ENCODE measurements around the gene EZH2.

EZH2 gene

GRCh38 chr7:148770004-148770403 lies 114.1 kb downstream of the EZH2 start:
- TF ChIP-seq SPI1 (IDR thresholded peaks at IDR 0.05; ENCODE audit: low read depth, low read length) (no peak), TAF1 (IDR thresholded peaks at IDR 0.05; ENCODE audit: low read depth, low read length) (no peak), POU2F2 (IDR thresholded peaks at IDR 0.05; ENCODE audit: low read depth, low read length) (no peak), POLR2A (IDR thresholded peaks at IDR 0.05; ENCODE audit: low read depth, low read length) (no peak), POLR2AphosphoS5 (IDR thresholded peaks at IDR 0.05; ENCODE audit: low read depth, low read length) (no peak), PAX5 (IDR thresholded peaks at IDR 0.05; ENCODE audit: insufficient read depth, low read length, severe bottlenecking) (no peak)
- FAIRE-seq, result peak; percentile 33
- DNase-seq (ENCODE audit: insufficient read length, low spot score), result no peak

- FAIRE-seq, result no peak
- DNase-seq (ENCODE audit: insufficient read length, low spot score), result no peak
- no peak for TF ChIP-seq POLR2AphosphoS5 (IDR thresholded peaks at IDR 0.05; ENCODE audit: low read depth, low read length)
- TF ChIP-seq TAF1 (IDR thresholded peaks at IDR 0.05; ENCODE audit: low read depth, low read length), result no peak
- no peak for TF ChIP-seq PAX5 (IDR thresholded peaks at IDR 0.05; ENCODE audit: insufficient read depth, low read length, severe bottlenecking)
- no peak for TF ChIP-seq POU2F2 (IDR thresholded peaks at IDR 0.05; ENCODE audit: low read depth, low read length)
- TF ChIP-seq SPI1 (IDR thresholded peaks at IDR 0.05; ENCODE audit: low read depth, low read length), result no peak
- TF ChIP-seq POLR2A (IDR thresholded peaks at IDR 0.05; ENCODE audit: low read depth, low read length), result no peak
Observed at GRCh38 chr7:148763622-148764021, 120.5 kb downstream of the EZH2 start.

- FAIRE-seq, result no peak
- DNase-seq (ENCODE audit: insufficient read length, low spot score), result no peak
- no peak for TF ChIP-seq PAX5 (IDR thresholded peaks at IDR 0.05; ENCODE audit: insufficient read depth, low read length, severe bottlenecking)
- no peak for TF ChIP-seq POU2F2 (IDR thresholded peaks at IDR 0.05; ENCODE audit: low read depth, low read length)
- no peak for TF ChIP-seq POLR2A (IDR thresholded peaks at IDR 0.05; ENCODE audit: low read depth, low read length)
- no peak for TF ChIP-seq SPI1 (IDR thresholded peaks at IDR 0.05; ENCODE audit: low read depth, low read length)
- no peak for TF ChIP-seq POLR2AphosphoS5 (IDR thresholded peaks at IDR 0.05; ENCODE audit: low read depth, low read length)
- TF ChIP-seq TAF1 (IDR thresholded peaks at IDR 0.05; ENCODE audit: low read depth, low read length), result no peak
Observed at GRCh38 chr7:148761499-148762278, 122.4 kb downstream of the EZH2 start.
